Calu3 (cell line): ENCODE data around the gene SLC25A36. TPM values are rescaled to one million over a fixed set of nuclear protein-coding genes. Genes with fewer than 3 reads are reported as not detected.

Source experiments
- BruUV-seq: library from RNA; stranded (reverse); fragments of 400-500 nt; replicated peaks from 2 replicates; lab custom pipeline; 2021; lab: Mats Ljungman, UMichigan
- CTCF ChIA-PET: fragments of 300-600 bp; sonication (Branson Sonifier 250); formaldehyde crosslinking; loops from one replicate; lab custom pipeline; 2022; ENCODE audit warnings: antibody characterized with exemption; lab: Charles Lee
- DNase-seq: peaks from one replicate; pipeline ENCODE4 v3.0.0; 2022
- H3K27ac Mint-ChIP-seq: one replicate; pipeline ENCODE4 v1.8.0; 2022; ENCODE audit warnings: mixed read lengths; ENCODE audit not compliant: unreplicated experiment
- H3K27me3 Mint-ChIP-seq: one replicate; pipeline ENCODE4 v1.8.0; 2022; ENCODE audit warnings: mixed read lengths; ENCODE audit not compliant: unreplicated experiment
- H3K36me3 Mint-ChIP-seq: one replicate; pipeline ENCODE4 v1.8.0; 2022; ENCODE audit warnings: mild to moderate bottlenecking, moderate library complexity, mixed read lengths; ENCODE audit not compliant: insufficient read depth, unreplicated experiment
- H3K4me1 Mint-ChIP-seq: one replicate; pipeline ENCODE4 v1.8.0; 2022; ENCODE audit warnings: mild to moderate bottlenecking, low read depth, mixed read lengths; ENCODE audit not compliant: unreplicated experiment
- H3K4me3 Mint-ChIP-seq: one replicate; pipeline ENCODE4 v1.8.0; 2022; ENCODE audit warnings: mild to moderate bottlenecking, low read depth, moderate library complexity, mixed read lengths; ENCODE audit not compliant: unreplicated experiment
- H3K9me3 Mint-ChIP-seq: one replicate; pipeline ENCODE4 v1.8.0; 2022; ENCODE audit warnings: low read depth, mixed read lengths; ENCODE audit not compliant: unreplicated experiment
- intact Hi-C: fragments of 100-400 bp; cut with micrococcal nuclease; formaldehyde crosslinking; loops from one replicate; pipeline ENCODE4 v1.10.0; 2022; ENCODE audit not compliant: unreplicated experiment
- total RNA-seq: library from RNA; stranded (reverse); gene quantifications from 2 replicates; pipeline ENCODE4 v1.2.3, GENCODE V29; 2022
- TF ChIP-seq, protein P1 (sequence below): fragments of 200-600 bp; IDR thresholded peaks from one replicate; pipeline ENCODE4 v1.8.0; 2022; ENCODE audit warnings: antibody characterized with exemption; ENCODE audit not compliant: unreplicated experiment

The SLC25A36 gene
- total RNA-seq, 1 experiment from 2014 or later, result 114 TPM

DNA sequence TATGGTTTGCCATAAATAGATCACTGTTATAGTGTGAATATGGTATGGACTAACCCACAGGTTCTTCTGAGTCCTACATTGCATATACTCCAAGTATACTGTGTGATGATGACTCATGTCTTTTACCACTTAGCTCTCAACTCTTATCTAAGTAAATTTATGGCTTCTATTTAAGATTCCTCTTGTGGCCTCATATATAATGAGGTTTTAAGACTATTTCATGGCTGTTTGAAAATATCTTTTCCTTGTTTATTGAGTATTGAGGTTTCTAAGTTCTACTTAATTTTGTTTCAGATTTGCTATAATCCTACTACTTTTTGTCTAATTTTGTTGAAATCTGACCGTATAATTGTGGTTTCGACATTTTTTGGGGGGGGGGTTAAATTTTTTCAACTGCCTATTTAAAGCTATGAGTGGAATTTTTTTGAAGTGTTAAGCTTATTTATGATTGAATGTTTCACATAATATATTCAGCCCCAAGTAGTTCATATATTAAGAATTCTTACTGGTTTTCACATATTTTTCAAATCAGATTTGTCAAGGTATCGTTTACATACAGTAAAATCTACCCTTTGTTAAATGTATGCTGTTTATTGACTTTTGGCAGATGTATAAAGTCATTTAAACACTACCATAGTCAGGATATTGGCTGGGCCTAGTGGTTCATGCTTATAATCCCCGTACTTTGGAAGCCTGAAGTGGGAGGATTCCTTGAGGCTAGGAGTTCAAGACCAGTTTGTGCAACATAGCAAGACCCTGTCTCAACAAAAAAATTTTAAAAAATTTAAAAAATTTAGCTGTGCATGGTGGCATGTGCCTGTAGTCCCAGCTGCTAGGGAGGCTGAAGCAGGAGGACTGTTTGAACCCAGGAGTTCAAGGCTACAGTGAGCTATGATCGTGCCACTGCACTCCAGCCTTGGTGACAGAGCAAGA is 11.7 kb downstream of the SLC25A36 start:
- TF ChIP-seq, protein P1, sequence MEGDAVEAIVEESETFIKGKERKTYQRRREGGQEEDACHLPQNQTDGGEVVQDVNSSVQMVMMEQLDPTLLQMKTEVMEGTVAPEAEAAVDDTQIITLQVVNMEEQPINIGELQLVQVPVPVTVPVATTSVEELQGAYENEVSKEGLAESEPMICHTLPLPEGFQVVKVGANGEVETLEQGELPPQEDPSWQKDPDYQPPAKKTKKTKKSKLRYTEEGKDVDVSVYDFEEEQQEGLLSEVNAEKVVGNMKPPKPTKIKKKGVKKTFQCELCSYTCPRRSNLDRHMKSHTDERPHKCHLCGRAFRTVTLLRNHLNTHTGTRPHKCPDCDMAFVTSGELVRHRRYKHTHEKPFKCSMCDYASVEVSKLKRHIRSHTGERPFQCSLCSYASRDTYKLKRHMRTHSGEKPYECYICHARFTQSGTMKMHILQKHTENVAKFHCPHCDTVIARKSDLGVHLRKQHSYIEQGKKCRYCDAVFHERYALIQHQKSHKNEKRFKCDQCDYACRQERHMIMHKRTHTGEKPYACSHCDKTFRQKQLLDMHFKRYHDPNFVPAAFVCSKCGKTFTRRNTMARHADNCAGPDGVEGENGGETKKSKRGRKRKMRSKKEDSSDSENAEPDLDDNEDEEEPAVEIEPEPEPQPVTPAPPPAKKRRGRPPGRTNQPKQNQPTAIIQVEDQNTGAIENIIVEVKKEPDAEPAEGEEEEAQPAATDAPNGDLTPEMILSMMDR, result no peak
- BruUV-seq, result no TSS peak
- Mint-ChIP-seq H3K4me3 (no peak overlapping the region), H3K36me3 (peaks cover 39% of the 10 kb centered on the region), H3K4me1 (peaks cover 96% of the 10 kb centered on the region), H3K27me3 (no peaks in the 10 kb centered on the region), H3K27ac (peak overlapping the region; percentile 48), H3K9me3 (no peaks in the 10 kb centered on the region)
- intact Hi-C loops, result no loop called here
- CTCF ChIA-PET, result interaction anchor here (0.5 to 1.3 kb wide), 6 partner anchors 10 to 214 kb away, joined by 3 to 6 read pairs (median 4); no protein-coding TSS in a partner anchor
- no peak for DNase-seq

DNA sequence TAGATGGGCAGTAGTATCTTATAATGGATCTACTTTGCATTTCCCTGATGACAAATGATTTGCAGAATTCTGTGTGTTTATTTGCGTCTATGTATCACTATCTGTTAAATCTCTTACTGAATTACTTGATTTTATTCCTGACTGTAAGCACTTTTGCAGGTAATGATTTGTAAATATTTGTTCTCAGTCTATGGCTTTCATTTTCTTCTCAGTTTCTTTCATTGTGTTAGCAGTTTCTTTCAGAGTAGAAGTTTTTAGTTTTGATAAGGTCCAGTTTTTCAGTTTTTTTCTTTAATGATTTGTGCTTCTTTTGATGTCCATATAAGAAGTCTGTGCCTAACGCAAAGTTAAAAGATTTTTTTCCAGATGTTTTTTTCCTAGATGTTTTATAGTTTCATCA is 12.9 kb downstream of the SLC25A36 start:
- intact Hi-C loops, result no loop called here
- Mint-ChIP-seq H3K27ac (peak overlapping the region; percentile 48), H3K4me3 (no peak overlapping the region), H3K36me3 (peaks cover 46% of the 10 kb centered on the region), H3K4me1 (peaks cover 95% of the 10 kb centered on the region), H3K9me3 (no peaks in the 10 kb centered on the region), H3K27me3 (no peaks in the 10 kb centered on the region)
- TF ChIP-seq, protein P1, result no peak
- BruUV-seq, result no TSS peak
- CTCF ChIA-PET, result no interaction called here
- no peak for DNase-seq

DNA sequence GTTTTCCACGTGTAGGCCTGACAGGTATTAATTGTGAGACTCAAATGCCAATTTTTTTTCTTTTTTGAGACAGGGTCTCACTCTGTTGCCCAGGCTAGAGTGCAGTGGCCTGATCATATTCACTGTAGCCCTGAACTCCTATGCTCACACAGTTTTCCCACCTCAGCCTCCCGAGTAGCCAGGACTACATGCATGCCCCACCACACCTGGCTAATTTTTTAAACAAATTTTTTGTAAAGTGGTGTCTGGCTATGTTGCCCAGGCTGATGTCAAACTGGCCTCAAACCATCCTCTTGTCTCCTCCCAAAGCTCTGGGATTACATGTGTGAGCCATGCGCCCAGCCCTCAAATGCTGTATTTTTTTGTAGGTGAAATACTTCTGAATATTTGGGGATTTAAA is 14.0 kb downstream of the SLC25A36 start:
- Mint-ChIP-seq H3K4me1 (peaks cover 84% of the 10 kb centered on the region), H3K27me3 (no peaks in the 10 kb centered on the region), H3K4me3 (no peak overlapping the region), H3K9me3 (no peaks in the 10 kb centered on the region), H3K27ac (no peak overlapping the region), H3K36me3 (peaks cover 37% of the 10 kb centered on the region)
- DNase-seq, result no peak
- TF ChIP-seq, protein P1, result no peak
- BruUV-seq, result no TSS peak
- CTCF ChIA-PET, result interaction anchor here (0.7 kb wide), 1 partner anchor 879 kb away, joined by 3 read pairs; no protein-coding TSS in a partner anchor
- intact Hi-C loops, result no loop called here

DNA sequence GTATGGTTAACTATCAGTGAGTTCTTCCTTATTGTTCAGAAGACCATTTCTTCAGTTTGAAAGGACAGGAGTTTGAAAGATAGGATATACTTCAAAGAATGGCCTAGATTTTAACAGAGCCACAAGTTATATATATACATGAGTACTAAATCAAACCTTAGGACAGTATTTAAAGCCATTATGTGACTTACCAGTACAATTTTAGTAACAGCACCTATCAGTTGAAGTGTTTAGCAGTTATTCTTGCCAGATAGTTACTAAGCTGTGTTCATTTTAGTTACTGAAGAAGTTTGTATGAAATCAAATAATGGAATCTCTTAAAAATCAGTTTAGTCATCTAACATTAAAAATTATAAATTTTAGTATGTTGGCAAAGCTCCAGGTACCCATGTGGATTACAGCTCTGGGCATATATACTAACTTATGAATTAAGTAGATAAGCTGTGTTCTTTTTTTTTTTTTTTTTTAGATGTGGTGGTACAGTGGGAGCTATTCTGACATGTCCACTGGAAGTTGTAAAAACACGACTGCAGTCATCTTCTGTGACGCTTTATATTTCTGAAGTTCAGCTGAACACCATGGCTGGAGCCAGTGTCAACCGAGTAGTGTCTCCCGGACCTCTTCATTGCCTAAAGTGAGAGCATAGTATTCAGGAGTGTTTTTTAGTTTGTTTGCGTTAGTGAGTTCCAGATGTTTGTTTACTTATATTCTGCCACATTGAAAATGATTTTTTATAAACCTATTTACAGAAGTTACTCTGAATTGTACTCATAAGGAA is 14.6 kb downstream of the SLC25A36 start:
- Mint-ChIP-seq H3K4me1 (peaks cover 78% of the 10 kb centered on the region), H3K4me3 (no peak overlapping the region), H3K27me3 (no peaks in the 10 kb centered on the region), H3K36me3 (peaks cover 32% of the 10 kb centered on the region), H3K9me3 (no peaks in the 10 kb centered on the region), H3K27ac (peak overlapping the region; percentile 88)
- CTCF ChIA-PET, result interaction anchor here (0.7 to 1.5 kb wide), 5 partner anchors 14 to 880 kb away, joined by 3 to 5 read pairs (median 4); no protein-coding TSS in a partner anchor
- TF ChIP-seq, protein P1, result no peak
- no TSS peak for BruUV-seq
- no peak for DNase-seq
- intact Hi-C loops, result no loop called here
